ENCODE results near the gene HSDL1. TPM values are rescaled to one million over a fixed set of nuclear protein-coding genes. Genes with fewer than 3 reads are reported as not detected.

The HSDL1 gene
- total RNA-seq, 1 donor from 2014 or later, result 36.4 TPM

DNA sequence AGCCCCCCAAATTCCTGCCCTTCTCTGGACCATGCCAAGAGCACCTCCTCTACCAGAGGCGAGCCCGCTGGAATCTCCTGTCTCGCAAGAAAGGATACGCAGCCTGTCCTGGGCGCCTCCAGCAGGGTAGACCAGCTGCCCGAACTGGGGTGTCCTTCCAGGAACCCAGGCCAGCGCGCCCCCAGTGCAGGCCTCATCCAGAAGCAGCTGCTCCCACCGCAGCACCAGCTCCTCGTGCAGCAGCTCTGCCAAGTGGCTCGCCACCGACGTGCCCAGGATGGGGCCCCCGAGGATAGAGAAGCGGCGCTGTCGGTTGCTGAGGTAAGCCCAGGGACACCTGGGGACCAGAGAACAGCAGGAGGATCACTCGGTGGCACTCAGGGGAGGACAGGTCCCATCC lies 37.1 kb upstream of the HSDL1 start:
- TF ChIP-seq, protein P1, sequence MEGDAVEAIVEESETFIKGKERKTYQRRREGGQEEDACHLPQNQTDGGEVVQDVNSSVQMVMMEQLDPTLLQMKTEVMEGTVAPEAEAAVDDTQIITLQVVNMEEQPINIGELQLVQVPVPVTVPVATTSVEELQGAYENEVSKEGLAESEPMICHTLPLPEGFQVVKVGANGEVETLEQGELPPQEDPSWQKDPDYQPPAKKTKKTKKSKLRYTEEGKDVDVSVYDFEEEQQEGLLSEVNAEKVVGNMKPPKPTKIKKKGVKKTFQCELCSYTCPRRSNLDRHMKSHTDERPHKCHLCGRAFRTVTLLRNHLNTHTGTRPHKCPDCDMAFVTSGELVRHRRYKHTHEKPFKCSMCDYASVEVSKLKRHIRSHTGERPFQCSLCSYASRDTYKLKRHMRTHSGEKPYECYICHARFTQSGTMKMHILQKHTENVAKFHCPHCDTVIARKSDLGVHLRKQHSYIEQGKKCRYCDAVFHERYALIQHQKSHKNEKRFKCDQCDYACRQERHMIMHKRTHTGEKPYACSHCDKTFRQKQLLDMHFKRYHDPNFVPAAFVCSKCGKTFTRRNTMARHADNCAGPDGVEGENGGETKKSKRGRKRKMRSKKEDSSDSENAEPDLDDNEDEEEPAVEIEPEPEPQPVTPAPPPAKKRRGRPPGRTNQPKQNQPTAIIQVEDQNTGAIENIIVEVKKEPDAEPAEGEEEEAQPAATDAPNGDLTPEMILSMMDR (conservative IDR thresholded peaks at IDR 0.05), result no peak
- Mint-ChIP-seq H3K4me3 (no peak overlapping the region), H3K4me1 (ENCODE audit: unreplicated experiment) (peaks cover 17% of the 10 kb centered on the region), H3K27ac (no peak overlapping the region), H3K36me3 (peaks cover 5% of the 10 kb centered on the region), H3K27me3 (no peaks in the 10 kb centered on the region), H3K9me3 (no peaks in the 10 kb centered on the region)
- DNase-seq (ENCODE audit: extremely low spot score, unreplicated experiment), result no peak

DNA sequence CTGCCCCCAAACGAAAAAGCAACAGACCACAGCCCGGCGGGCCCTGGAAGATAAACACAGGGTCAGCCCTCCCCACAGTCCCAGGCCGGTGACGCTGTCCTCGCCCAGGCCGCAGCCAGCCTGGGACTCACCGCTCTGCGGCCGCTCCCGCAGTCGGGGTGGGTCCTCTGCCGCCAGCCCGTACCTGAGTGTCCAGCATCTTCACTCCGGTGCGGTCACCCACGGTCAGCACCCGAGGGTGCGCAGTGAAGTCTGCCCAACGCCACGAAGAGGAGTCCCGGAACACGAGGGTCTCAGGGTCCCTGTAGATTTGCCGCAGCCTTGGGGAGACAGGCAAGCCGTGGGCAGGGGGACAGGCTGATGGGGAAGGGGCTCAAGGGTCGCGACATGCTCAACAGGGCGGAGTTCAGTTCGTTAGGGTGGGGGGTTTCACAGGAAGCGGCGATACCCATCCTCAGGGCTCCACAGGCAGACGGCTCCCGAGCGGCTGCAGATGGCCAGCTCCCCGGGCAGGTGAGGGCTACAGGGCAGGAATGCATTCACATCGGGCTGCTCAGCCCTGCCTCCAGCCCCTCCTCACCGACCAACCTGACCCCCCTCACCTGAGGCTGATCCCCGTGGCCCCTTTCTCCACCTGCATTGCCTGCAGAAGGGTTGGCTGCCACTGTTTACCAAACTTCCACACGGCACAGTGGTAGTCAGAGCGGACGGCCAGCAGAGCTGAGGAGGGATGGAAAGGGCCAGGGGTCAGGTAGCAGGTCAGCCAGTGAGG lies 36.4 kb upstream of the HSDL1 start:
- H3K9me3 Mint-ChIP-seq, result no peaks in the 10 kb centered on the region
- TF ChIP-seq, protein P1 (conservative IDR thresholded peaks at IDR 0.05), result no peak
- H3K36me3 Mint-ChIP-seq, result peaks cover 5% of the 10 kb centered on the region
- H3K4me1 Mint-ChIP-seq (ENCODE audit: unreplicated experiment), result peaks cover 20% of the 10 kb centered on the region
- no peaks in the 10 kb centered on the region for H3K27me3 Mint-ChIP-seq
- no peak for DNase-seq (ENCODE audit: extremely low spot score, unreplicated experiment)
- H3K27ac Mint-ChIP-seq, result no peak overlapping the region
- H3K4me3 Mint-ChIP-seq, result no peak overlapping the region

DNA sequence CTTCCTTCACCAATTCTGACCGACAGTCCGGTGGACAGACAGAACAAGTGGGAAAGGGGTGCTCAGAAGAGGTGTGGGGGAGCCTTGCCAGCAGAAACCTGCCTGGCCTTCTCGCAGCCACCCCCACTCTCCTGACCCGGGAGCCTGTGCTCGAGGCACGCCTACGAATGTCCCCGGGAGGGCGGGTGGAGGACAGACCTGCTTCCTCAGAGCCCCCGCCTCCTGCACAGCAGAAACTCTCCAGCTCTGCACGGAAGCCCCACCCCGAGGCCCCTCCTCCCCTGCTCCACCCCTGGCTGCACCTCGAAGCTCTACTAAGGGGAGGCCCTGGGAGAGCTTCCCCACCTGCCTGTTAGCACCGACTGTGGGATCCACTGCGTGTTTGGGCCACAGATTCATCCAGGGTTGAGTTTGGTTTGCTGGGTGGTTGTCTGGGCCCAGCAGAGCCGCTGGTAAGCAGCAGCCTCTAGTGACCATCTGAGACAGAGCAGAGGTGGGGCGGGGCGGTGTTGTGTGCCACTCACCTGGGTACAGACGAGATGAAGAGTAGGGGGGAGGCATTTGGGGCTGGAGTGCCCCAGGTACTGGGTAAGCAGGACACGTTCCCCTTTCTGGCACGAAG lies 35.7 kb upstream of the HSDL1 start:
- no peak overlapping the region for H3K27ac Mint-ChIP-seq
- H3K4me3 Mint-ChIP-seq, result no peak overlapping the region
- TF ChIP-seq, protein P1 (conservative IDR thresholded peaks at IDR 0.05), result no peak
- no peaks in the 10 kb centered on the region for H3K27me3 Mint-ChIP-seq
- DNase-seq (ENCODE audit: extremely low spot score, unreplicated experiment), result no peak
- H3K4me1 Mint-ChIP-seq (ENCODE audit: unreplicated experiment), result peaks cover 20% of the 10 kb centered on the region
- no peaks in the 10 kb centered on the region for H3K9me3 Mint-ChIP-seq
- H3K36me3 Mint-ChIP-seq, result peaks cover 5% of the 10 kb centered on the region

DNA sequence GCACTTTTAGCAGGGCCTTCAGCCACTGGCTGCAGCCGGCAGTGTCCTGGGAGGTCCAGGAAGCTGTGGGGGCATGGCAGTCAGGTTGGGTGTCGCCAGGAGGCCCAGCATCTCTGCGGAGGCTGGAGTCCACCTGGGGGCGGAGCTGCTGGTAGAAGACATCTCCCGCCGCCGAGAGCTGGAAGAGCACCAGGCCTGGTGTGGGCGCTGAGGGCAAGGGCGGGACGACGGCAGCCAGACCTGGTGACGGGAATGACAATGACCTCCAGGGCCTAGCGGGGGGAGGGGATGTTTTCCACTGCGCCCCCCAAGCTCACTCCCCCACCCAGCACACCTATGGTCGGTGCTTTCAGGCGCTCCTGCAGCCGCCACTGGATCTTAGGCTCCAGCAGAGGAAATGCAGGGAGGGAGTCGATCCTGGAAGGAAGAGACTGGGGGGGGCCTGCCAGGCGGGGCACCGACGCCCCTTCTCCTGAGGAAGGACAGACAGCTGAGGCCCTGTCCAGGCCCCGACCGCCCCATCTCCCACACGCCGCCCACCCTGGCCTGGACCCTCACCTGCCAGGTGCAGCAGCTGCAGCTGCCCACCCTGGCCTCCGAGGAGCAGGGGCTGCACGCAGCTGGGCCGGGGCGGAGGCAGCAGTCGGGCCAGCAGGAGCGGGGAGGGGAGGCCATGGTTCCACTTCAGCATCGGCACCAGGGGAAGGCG lies 34.8 kb upstream of the HSDL1 start:
- no peak for DNase-seq (ENCODE audit: extremely low spot score, unreplicated experiment)
- H3K9me3 Mint-ChIP-seq, result no peaks in the 10 kb centered on the region
- H3K27me3 Mint-ChIP-seq, result no peaks in the 10 kb centered on the region
- H3K4me1 Mint-ChIP-seq (ENCODE audit: unreplicated experiment), result peaks cover 20% of the 10 kb centered on the region
- peaks cover 5% of the 10 kb centered on the region for H3K36me3 Mint-ChIP-seq
- no peak overlapping the region for H3K4me3 Mint-ChIP-seq
- TF ChIP-seq, protein P1 (conservative IDR thresholded peaks at IDR 0.05), result no peak
- H3K27ac Mint-ChIP-seq, result no peak overlapping the region

DNA sequence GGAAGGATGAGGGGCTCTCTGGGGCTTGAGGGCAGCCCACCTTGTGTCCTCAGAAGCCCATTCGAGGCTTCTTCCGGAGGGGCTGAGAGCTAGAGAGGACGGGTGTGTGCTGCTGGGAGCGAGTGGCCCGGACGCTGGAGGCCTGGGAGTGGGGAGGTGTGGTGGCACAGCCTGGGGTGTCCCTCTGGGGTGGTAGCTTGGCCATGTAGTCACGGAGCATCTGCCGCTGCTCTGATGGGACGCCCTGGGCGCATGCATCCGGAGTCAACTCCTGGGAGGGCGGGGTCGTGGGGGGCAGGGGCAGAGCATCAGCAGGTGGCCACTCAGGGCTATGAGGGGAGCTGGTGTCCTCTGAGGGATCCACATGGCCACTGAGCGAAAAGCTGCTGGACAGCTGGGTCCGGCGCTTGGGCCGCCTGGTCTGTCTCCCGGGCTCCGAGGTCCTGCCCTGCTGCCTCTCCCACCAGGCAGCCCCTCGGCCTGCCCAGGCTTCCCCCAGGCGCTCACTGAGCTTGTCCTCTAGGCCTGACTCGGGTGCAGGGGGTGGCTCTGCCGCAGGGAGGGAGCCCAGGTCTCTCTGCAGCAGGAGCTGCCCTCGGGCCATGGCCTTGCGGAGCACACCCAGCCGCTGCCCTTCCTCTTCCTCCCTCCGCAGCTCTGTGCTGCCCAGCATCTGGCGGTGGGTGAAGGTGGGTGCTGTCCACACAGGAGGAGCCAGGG lies 34.1 kb upstream of the HSDL1 start:
- TF ChIP-seq, protein P1 (conservative IDR thresholded peaks at IDR 0.05), result no peak
- Mint-ChIP-seq H3K4me1 (ENCODE audit: unreplicated experiment) (peaks cover 22% of the 10 kb centered on the region), H3K36me3 (no peaks in the 10 kb centered on the region), H3K9me3 (no peaks in the 10 kb centered on the region), H3K27ac (no peak overlapping the region), H3K4me3 (no peak overlapping the region), H3K27me3 (no peaks in the 10 kb centered on the region)
- DNase-seq (ENCODE audit: extremely low spot score, unreplicated experiment), result no peak
